GM12864 (cell line): Measurements from ENCODE around the gene INPP4B.

Experiments used
- DNase-seq: peaks from one replicate; pipeline ENCODE4 v3.0.0-alpha.2; 2011; ENCODE audit warnings: low read depth
- H3K4me3 ChIP-seq: 2 replicates; pipeline ENCODE4 v1.5.1; 2011; ENCODE audit warnings: mild to moderate bottlenecking, low read depth, low read length, control low read depth
- CTCF ChIP-seq: IDR thresholded peaks from 2 replicates; pipeline ENCODE4 v1.5.1; 2011; ENCODE audit warnings: low read depth, mild to moderate bottlenecking, moderate library complexity, low read length, control low read depth, inconsistent platforms; ENCODE audit errors: missing control alignments

The INPP4B gene

GRCh38 chr4:142264961-142265360 is 581.1 kb downstream of the INPP4B start:
- no peak overlapping the region for H3K4me3 ChIP-seq
- no peak for DNase-seq
- TF ChIP-seq CTCF: no peak

GRCh38 chr4:142262956-142263355 is 583.1 kb downstream of the INPP4B start:
- H3K4me3 ChIP-seq: no peak overlapping the region
- TF ChIP-seq CTCF: no peak
- no peak for DNase-seq

- DNase-seq: no peak
- H3K4me3 ChIP-seq: no peak overlapping the region
- no peak for TF ChIP-seq CTCF
Observed at GRCh38 chr4:142248946-142249345, 597.2 kb downstream of the INPP4B start.

- no peak for TF ChIP-seq CTCF
- no peak overlapping the region for H3K4me3 ChIP-seq
- no peak for DNase-seq
Observed at GRCh38 chr4:142243255-142243654, 602.8 kb downstream of the INPP4B start.

GRCh38 chr4:142242156-142242555 is 603.9 kb downstream of the INPP4B start:
- no peak overlapping the region for H3K4me3 ChIP-seq
- TF ChIP-seq CTCF: no peak
- no peak for DNase-seq

GRCh38 chr4:142238589-142238988 is 607.5 kb downstream of the INPP4B start:
- H3K4me3 ChIP-seq: no peak overlapping the region
- no peak for DNase-seq
- TF ChIP-seq CTCF: no peak

GRCh38 chr4:142236268-142236667 is 609.8 kb downstream of the INPP4B start:
- H3K4me3 ChIP-seq: no peak overlapping the region
- no peak for DNase-seq
- no peak for TF ChIP-seq CTCF
